Type B pancreatic cell (in vitro differentiated cells): ENCODE results near the gene TIMP1. TPM values are rescaled to one million over a fixed set of nuclear protein-coding genes. Genes with fewer than 3 reads are reported as not detected.

Experiments
- DNase-seq: peaks from one replicate; pipeline ENCODE4 v3.0.0; 2021; ENCODE audit warnings: mixed read lengths; ENCODE audit not compliant: unreplicated experiment; ENCODE audit errors: extremely low spot score
- H3K27ac Mint-ChIP-seq: 2 replicates; pipeline ENCODE4 v1.8.0; 2021; ENCODE audit warnings: mild to moderate bottlenecking, mixed read lengths
- H3K27me3 Mint-ChIP-seq: 2 replicates; pipeline ENCODE4 v1.8.0; 2021; ENCODE audit warnings: mixed read lengths
- H3K36me3 Mint-ChIP-seq: 2 replicates; pipeline ENCODE4 v1.8.0; 2021; ENCODE audit warnings: mixed read lengths
- H3K4me1 Mint-ChIP-seq: one replicate; pipeline ENCODE4 v1.8.0; 2021; ENCODE audit warnings: mixed read lengths; ENCODE audit not compliant: unreplicated experiment
- H3K4me3 Mint-ChIP-seq: 2 replicates; pipeline ENCODE4 v1.8.0; 2021; ENCODE audit warnings: mild to moderate bottlenecking, mixed read lengths
- H3K9me3 Mint-ChIP-seq: 2 replicates; pipeline ENCODE4 v1.8.0; 2021; ENCODE audit warnings: mixed read lengths
- CTCF ChIP-seq: fragments of 200-600 bp; sonication (generic); conservative IDR thresholded peaks from 2 replicates; pipeline ENCODE4 v1.5.0; 2021; ENCODE audit warnings: antibody characterized with exemption, mild to moderate bottlenecking
- microRNA-seq: library from miRNA; unstranded; fragments of <30 nt; microRNA quantifications from one replicate; pipeline ENCODE4, GENCODE V29; 2020
- total RNA-seq: library from RNA; stranded (reverse); gene quantifications from 2 replicates; pipeline ENCODE4 v1.2.1, GENCODE V29; 2021; ENCODE audit warnings: low replicate concordance

TIMP1 gene
- total RNA-seq, 1 donor from 2014 or later, result 95.4 TPM

GRCh38 chrX:47633689-47634590 lies 51.7 kb downstream of the TIMP1 start:
- Mint-ChIP-seq H3K36me3 (no peaks in the 10 kb centered on the region), H3K9me3 (no peaks in the 10 kb centered on the region), H3K4me1 (no peaks in the 10 kb centered on the region), H3K4me3 (no peak overlapping the region), H3K27ac (no peak overlapping the region), H3K27me3 (no peaks in the 10 kb centered on the region)
- no peak for DNase-seq
- TF ChIP-seq CTCF, result no peak

- Mint-ChIP-seq H3K9me3 (no peaks in the 10 kb centered on the region), H3K27me3 (no peaks in the 10 kb centered on the region), H3K4me3 (no peak overlapping the region), H3K27ac (no peak overlapping the region), H3K4me1 (no peaks in the 10 kb centered on the region), H3K36me3 (peaks cover 6% of the 10 kb centered on the region)
- no peak for TF ChIP-seq CTCF
- no peak for DNase-seq
These were observed 52.8 kb downstream of the TIMP1 start for GRCh38 chrX:47634871-47635575.

Small RNA genes lying within 50 kb of the gene (microRNA-seq; reads per million reads assigned to microRNA genes)
- gene MIR4769, result not detected

Other genes starting within 250 kb of the TIMP1 start
- 0.14 and 0.58 TPM in 2 replicates for gene ZNF157, start 211.9 kb upstream of the TIMP1 start, total RNA-seq
- gene ZNF41, start 99.2 kb upstream of the TIMP1 start, total RNA-seq, result 7.5 and 9.3 TPM in 2 replicates
- 56.2 and 60.7 TPM in 2 replicates for gene ARAF, start 21.2 kb upstream of the TIMP1 start, total RNA-seq
- 3.7 and 4.2 TPM in 2 replicates for gene SYN1, start 37.4 kb downstream of the TIMP1 start, total RNA-seq
- 0.50 and 0.51 TPM in 2 replicates for gene CFP, start 47.5 kb downstream of the TIMP1 start, total RNA-seq
- 23.8 and 30.7 TPM in 2 replicates for gene ELK1, start 68.1 kb downstream of the TIMP1 start, total RNA-seq
- gene UXT, start 76.7 kb downstream of the TIMP1 start, total RNA-seq, result 87.5 and 96.4 TPM in 2 replicates